Activated CD4-positive, alpha-beta T cell treated with anti-CD3 and anti-CD28 coated beads, Interleukin-2, amount 50 U/mL, for 1 hour (primary cell): ENCODE measurements around the gene COPG2.

ENCODE experiments used
- DNase-seq: peaks from one replicate; pipeline ENCODE4 v3.0.0-alpha.2; 2020

COPG2 gene

DNA sequence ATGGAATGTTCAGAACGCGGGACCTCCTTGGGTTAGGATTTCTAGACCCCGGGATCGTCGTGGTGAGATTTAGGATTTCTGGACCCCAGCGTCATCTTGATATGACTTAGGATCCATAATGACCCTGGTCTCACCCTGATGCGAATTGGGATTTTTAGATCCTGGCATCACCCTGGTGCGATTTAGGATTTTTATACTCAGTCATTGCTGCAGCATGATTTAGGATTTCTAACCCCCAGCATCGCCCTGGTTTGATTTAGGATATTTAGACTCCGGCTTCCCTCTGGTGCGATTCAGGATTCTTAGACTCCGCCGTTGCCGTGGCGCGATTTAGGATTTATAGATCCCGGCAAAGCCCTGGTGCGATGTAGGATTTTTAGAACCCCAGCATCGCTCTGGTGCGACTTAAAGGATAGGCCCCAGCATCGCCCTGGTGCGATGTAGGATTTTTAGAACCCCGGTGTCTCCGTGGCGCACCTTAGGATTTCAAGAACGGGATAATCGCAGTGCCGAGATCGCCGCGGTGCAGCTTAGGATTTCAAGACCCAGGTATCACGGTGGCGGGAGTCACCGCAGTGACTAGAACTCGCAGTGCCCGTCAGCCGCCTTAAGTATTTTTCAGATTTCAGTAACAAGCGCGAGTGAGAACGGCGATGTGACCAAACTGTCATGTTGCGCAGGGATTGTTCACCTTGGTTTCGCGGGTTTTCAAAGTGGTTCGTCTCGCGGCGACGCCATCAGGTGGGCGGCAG lies 175.8 kb downstream of the COPG2 start:
- DNase-seq, result no peak

DNA sequence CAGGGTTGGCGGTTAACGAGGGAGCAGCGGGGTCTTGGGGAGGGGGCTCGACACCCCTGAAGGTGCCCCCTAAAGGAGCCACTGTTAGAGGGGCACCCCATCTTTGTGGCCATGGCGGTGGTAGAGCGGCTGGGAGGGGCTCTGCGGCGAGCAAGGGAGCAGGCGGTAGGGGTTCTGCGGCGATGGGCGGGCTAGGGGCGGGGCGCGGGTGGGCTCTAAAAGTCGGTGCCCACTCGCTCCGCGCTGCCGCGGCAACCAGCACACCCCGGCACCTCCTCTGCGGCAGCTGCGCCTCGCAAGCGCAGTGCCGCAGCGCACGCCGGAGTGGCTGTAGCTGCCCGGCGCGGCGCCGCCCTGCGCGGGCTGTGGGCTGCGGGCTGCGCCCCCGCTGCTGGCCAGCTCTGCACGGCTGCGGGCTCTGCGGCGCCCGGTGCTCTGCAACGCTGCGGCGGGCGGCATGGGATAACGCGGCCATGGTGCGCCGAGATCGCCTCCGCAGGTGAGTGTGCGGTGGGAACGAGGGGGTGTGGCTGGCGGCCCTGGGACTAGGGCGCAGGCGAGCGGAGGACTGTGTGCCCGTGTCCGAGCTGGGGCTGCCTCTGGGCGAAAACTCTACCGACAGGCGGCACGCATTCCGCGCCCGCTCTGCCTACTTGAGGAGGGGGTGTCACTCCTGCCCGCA lies 176.6 kb downstream of the COPG2 start, which contains the start of gene MEST:
Gene MEST, plus strand, starts transcription at position 245 of the 682 bp plus-strand sequence. Its CDS starts 229 bp downstream, at position 474.
- DNase-seq, result no peak

- no peak for DNase-seq
Observed at GRCh38 chr7:130490888-130491804, 177.4 kb downstream of the COPG2 start.

- DNase-seq, result no peak
Observed at GRCh38 chr7:130490311-130490791, 178.2 kb downstream of the COPG2 start.

DNA sequence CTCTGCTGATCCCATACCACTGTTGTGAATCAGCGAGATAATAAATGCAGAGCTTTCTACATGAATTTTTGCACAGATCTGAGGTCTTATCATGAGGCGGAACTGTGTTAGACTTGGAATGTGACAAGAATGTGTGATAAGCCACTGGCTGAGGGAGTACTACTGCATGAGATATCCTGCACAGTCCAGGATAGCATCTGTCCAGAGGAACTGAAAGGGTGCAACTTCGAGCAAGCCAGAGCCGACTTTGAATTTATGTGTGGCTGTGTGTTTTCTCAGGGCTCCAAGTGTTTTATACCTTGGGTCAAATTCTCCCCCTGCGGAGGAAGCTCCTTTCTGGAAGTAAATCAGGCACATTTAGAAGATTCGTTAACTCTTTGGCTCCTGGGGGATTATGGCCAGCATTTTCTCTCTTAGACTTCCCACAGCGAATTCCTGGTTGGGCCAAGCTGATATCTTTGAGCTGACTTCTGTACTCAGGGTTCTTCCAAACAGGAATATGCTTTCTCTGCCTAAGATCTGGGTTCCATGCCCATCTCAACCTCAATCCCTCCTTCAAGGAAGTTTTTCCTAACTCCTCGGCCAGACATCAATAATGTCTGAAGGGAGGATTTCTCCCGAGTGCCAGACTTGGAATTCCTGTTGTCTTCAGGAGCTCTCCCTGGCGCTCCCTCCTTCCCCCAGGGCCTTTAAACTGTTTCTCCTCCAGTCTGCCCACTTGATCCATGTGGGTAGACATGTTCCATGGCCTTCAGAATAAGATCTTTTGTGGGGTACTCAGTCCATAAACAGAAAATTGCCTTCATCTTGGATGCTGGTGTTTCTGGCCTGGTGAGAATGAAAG lies 179.2 kb downstream of the COPG2 start:
- no peak for DNase-seq

- DNase-seq, result no peak
Observed at GRCh38 chr7:130488392-130489139, 180.0 kb downstream of the COPG2 start.

DNA sequence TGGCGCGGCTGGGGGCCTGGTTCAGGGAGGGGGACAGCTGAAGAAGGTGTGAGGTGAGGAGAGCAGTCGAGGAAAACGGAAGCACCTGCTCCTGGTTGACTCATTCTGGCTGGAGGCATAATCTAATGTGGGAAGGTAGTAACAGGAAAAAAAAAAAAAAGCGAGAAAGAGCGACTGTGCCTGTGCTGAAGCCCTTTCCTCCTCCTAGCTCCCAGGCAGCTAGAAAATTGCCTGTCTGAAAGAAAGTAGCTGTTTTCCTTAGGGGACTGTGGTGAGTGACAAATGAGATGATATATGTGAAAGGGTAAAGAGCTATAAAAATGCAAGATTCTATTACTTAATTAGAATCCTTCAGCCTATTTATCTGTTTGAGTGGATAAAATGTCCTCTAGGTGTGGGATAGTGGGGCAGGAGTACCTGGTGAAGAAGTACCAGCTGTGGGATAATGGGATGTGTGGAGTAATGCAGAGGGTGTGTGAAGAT lies 181.6 kb downstream of the COPG2 start:
- no peak for DNase-seq

DNA sequence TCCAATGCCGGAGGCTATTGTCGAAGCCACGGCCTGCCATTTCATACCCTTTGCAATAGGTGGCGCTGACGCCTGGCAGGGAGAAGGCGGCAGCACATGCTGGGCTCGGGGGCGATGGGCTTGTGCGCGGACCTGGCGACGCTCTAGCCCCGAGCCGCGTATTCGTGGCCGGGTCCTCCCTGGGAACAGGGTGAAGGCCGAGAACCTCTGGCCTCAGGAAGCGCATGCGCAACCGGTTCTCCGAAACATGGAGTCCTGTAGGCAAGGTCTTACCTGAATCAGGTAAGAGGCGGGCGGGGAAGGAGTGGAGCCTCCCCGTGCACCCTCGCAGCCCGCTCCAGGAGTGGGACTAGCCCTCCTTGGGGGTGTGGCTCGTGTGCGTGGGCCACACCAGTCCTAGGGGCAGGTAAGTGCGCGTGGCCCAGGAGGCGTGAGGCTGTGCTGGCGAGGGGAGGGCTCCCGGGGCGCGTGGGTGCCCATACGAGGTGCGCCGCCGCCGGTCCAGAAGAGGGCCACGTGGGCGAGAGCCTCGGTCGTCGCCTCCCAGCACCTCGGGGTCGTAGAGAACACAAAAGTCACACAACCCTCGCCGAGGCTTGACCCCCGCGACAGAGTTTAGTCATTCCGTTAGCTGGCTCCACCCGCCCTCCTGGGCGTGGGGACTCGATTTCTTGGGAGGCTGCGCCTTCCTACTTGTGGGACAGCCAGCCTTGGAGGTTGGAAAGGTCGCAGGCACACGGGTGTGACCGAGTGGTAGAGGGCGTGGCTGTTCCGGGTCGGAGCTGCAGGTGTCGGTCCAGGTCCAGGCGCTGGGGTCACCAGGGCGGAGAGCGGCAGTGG lies 182.2 kb downstream of the COPG2 start:
- DNase-seq, result peak; percentile 47

GRCh38 chr7:130485734-130486113 lies 182.8 kb downstream of the COPG2 start:
- no peak for DNase-seq

- no peak for DNase-seq
Observed at GRCh38 chr7:130483031-130483430, 185.5 kb downstream of the COPG2 start.

DNA sequence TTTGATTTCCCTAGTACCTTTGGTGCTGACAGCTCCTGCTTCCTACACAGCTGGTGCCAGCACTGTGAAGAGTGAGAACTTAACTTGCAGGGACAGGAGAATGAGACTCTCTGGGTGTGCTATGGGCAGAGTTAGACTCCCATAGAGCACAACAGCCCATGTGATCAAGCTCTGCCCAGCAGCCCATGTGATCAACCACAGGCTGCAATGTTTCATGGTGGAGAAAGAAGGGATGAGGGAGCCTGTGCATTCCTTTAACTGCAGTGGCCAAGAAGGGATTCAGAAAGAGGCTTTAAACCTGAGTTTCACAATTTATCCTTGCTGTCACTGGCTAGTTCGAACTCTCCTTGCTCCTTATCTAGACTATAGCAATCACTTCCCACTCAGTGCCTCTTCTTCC lies 186.7 kb downstream of the COPG2 start:
- DNase-seq, result no peak

DNA sequence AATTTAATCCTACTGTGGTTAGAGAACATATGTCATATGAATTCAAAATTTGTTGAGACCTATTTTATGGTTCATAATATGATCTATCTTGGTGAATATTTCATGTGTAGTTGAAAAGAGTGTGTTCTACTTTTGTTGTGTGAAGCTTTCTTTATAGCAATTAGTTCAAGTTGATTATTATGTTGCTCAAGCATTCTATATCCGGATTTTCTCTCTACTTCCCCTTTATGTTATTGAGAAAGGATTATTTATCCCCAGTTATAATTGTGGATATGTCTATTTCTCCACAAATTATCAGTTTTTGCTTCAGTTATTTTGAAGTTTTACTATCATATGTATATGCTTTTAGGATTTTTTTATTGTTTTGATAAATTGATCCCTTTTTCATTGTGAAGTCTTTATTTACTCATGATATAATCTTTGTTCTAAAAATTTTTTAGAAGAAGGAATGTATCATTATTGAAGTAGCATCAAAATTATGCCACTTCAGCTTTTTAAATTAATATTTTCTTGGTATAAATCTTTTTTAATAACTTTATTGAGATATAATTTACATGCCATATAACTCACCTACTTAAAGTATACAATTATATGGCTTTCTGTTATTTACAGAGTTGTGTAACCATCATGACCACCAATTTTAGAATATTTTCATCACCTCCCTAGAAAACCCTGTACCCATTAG lies 188.7 kb downstream of the COPG2 start:
- DNase-seq, result no peak

DNA sequence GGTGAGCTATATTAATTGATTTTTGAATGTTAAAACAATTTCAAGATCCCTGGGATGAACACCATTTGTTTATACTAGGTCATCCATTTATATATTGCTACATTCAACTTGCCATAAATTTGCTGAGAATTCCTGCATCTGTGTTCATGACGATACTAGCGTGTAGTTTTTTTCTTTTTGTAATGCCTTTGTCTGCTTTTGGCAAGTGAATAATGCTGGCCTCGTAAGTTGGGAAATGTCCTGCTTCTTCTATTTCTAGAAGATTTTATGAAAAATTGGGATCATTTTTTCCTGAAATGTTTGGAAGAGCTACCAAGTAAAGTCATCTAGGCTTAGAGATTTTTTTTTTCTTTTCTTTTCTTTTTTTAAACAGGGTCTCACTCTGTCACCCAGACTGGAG lies 189.6 kb downstream of the COPG2 start:
- no peak for DNase-seq

GRCh38 chr7:130476297-130477150 lies 192.0 kb downstream of the COPG2 start:
- no peak for DNase-seq

DNA sequence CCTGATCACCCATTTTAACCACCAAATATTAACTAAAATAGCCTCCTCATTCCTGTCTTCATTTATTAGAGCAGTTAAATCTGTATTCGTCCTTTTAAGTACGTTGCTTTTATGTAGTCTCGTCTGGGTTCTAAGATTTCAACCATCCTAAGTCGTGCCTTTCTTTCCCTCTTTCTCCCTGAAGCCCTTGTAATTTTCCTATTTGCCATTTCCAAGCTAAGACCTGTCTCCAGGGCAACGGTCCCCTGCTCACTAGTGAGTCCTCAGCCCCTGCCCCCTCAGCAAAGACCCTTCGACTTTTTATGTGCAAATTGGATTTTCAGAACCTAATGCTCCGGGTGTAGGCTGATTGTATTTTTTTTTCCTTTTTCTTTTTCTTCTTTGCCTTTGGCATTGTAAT lies 192.8 kb downstream of the COPG2 start:
- DNase-seq, result no peak

DNA sequence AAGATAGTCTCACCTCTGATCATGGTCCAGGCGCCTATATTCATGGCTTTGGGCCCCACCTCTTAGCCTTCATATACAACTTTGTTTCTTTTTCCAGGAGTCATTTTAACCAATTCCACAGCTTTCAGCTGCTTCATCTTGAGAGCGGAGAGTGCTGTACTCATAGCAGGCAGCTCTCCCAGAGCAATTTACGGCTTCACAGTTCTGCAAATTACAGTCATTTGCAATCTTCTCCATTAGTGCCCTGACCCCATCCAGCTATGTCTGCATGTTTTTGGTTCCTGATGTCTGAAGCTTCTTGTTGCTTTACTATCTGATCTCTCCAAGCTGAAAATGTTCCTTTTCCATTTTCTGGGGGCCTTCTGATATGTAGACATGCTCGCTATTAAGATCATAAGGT lies 194.7 kb downstream of the COPG2 start:
- no peak for DNase-seq

DNA sequence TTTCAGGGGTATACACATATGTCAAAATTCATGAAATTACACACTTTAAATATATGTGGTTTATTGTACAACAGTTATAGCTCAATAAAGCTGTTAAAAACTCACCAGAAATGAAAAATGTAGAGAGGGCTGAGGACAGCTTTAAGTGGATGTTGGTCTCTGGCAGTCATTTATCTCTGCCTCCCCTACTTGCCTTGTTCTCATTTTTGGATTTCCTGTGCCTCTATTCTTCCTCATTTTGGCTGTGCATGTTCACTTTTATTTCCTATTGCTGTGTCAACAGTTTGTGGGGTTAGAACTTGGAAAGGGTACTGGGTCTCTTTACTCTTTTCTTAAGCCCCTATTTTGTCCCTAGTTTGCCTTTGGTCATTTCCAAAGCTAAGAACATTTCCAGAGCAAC lies 195.3 kb downstream of the COPG2 start:
- DNase-seq, result no peak

DNA sequence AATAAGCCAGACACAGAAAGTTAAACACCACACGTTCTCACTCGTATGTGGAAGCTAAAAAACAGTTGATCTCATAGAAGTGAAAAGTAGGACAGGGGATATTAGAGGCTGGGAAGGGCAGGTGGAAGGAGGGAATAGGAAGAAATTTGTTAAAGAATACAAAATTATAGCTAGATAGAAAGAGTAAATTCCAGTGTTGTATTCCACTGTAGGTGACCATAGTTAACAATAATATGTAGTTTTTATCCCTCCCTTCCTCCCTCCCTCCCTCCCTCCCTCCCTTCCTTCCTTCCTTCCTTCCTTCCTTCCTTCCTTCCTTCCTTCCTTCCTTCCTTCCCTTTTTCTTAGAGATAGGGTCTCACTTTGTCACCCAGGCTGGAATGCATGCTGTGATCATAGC lies 196.6 kb downstream of the COPG2 start:
- DNase-seq, result no peak

DNA sequence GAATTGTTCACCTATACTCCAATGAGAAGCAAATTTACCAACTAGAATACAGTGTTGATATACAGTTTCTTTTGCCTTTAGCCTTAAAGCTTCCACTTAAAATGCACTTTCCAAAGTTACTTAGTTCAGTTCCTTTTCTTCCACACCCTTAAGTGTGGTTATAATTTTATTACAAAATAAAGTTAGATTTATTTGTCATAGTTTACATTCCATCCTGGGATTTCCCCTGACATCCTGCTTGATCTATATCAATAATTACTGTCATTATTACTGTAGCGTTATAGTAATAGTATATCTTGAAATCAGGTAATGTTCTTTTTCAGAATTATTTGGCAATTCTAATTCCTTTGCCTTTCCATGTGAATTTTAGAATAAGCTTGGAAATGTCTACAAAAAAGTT lies 199.9 kb downstream of the COPG2 start:
- no peak for DNase-seq
